IMR-90 (cell line): ENCODE data around the gene TRIM44. TPM values are rescaled to one million over a fixed set of nuclear protein-coding genes. Genes with fewer than 3 reads are reported as not detected.

Experiments used
- ATAC-seq: fragments of 200-7000 bp; cut with Tn5 transposase; 2 replicates; pipeline ENCODE4 v1.9.1; 2020; ENCODE audit warnings: low read depth, mild to moderate bottlenecking, moderate library complexity
- BruUV-seq: library from RNA; stranded (reverse); fragments of 400-500 nt; replicated peaks from 2 replicates; lab custom pipeline; 2021; lab: Mats Ljungman, UMichigan
- CTCF ChIA-PET: fragments of 300-600 bp; formaldehyde crosslinking; extraction: SDS; loops from one replicate; lab custom pipeline; 2021; ENCODE audit warnings: antibody characterized with exemption; lab: Yijun Ruan, JAX
- POLR2A ChIA-PET: fragments of 300-600 bp; sonication (Branson Sonifier 250); formaldehyde crosslinking; loops from one replicate; lab custom pipeline; 2022; ENCODE audit warnings: antibody characterized with exemption; ENCODE audit not compliant: unreplicated experiment; lab: Charles Lee
- DNase-seq: peaks from one replicate; pipeline ENCODE4 v3.0.0; 2013
- H2AFZ ChIP-seq: replicated peaks from 2 replicates; pipeline ENCODE3; 2013; ENCODE audit warnings: low read length, mild to moderate bottlenecking; ENCODE audit not compliant: poor library complexity
- H2AK5ac ChIP-seq: 2 replicates; pipeline ENCODE4 v1.6.1; 2013; ENCODE audit warnings: low read depth, low read length, inconsistent platforms
- H2AK9ac ChIP-seq: replicated peaks from 2 replicates; pipeline ENCODE3; 2013; ENCODE audit warnings: mild to moderate bottlenecking, low read depth, low read length, moderate library complexity; ENCODE audit not compliant: poor library complexity
- H2BK120ac ChIP-seq: 2 replicates; pipeline ENCODE4 v1.6.1; 2013; ENCODE audit warnings: low read depth, low read length, inconsistent platforms
- H2BK15ac ChIP-seq: 3 replicates; pipeline ENCODE4 v1.6.1; 2013; ENCODE audit warnings: low read depth, low read length, inconsistent platforms
- H2BK20ac ChIP-seq: 2 replicates; pipeline ENCODE4 v1.6.1; 2013; ENCODE audit warnings: low read depth, mild to moderate bottlenecking, inconsistent platforms, low read length, moderate library complexity
- H2BK5ac ChIP-seq: 2 replicates; pipeline ENCODE4 v1.6.1; 2013; ENCODE audit warnings: mild to moderate bottlenecking, low read depth, low read length, inconsistent platforms; ENCODE audit not compliant: poor library complexity, severe bottlenecking
- H3K14ac ChIP-seq: replicated peaks from 2 replicates; pipeline ENCODE4 v1.6.1; 2013; ENCODE audit warnings: low read depth, low read length, inconsistent platforms
- H3K18ac ChIP-seq: 2 replicates; pipeline ENCODE4 v1.6.1; 2013; ENCODE audit warnings: low read depth, low read length, control low read depth
- H3K23ac ChIP-seq: 2 replicates; pipeline ENCODE4 v1.6.1; 2013; ENCODE audit warnings: low read depth, low read length, inconsistent platforms
- H3K27ac ChIP-seq: 2 replicates; pipeline ENCODE4 v1.5.1; 2013; ENCODE audit warnings: mild to moderate bottlenecking, control low read depth, low read length; ENCODE audit not compliant: insufficient read depth
- H3K27me3 ChIP-seq: 2 replicates; pipeline ENCODE4 v1.6.1; 2013; ENCODE audit warnings: low read length; ENCODE audit not compliant: control insufficient read depth, insufficient read depth
- H3K36me3 ChIP-seq: 2 replicates; pipeline ENCODE4 v1.6.1; 2013; ENCODE audit warnings: low read length, mixed read lengths; ENCODE audit not compliant: control insufficient read depth, insufficient read depth
- H3K4ac ChIP-seq: 2 replicates; pipeline ENCODE4 v1.6.1; 2013; ENCODE audit warnings: low read depth, low read length, inconsistent platforms
- H3K4me1 ChIP-seq: 2 replicates; pipeline ENCODE4 v1.6.1; 2013; ENCODE audit warnings: low read length, mixed read lengths; ENCODE audit not compliant: control insufficient read depth, insufficient read depth
- H3K4me2 ChIP-seq: 2 replicates; pipeline ENCODE4 v1.6.1; 2013; ENCODE audit warnings: low read depth, mild to moderate bottlenecking, control low read depth, low read length, moderate library complexity
- H3K4me3 ChIP-seq: 2 replicates; pipeline ENCODE4 v1.5.1; 2013; ENCODE audit warnings: low read depth, mild to moderate bottlenecking, control low read depth, low read length, moderate library complexity; ENCODE audit not compliant: insufficient read depth
- H3K56ac ChIP-seq: 2 replicates; pipeline ENCODE4 v1.6.1; 2013; ENCODE audit warnings: low read length, inconsistent platforms; ENCODE audit not compliant: insufficient read depth; ENCODE audit errors: extremely low read depth
- H3K79me1 ChIP-seq, 2 experiments: 2 replicates each; pipeline ENCODE4 v1.6.1; 2013; ENCODE audit warnings: low read length in 2 of 2, inconsistent platforms in 1 of 2, low read depth in 1 of 2
- H3K9ac ChIP-seq: 2 replicates; pipeline ENCODE4 v1.6.1; 2013; ENCODE audit warnings: low read depth, low read length, control low read depth
- H3K9me1 ChIP-seq: 2 replicates; pipeline ENCODE4 v1.6.1; 2013; ENCODE audit warnings: low read length, inconsistent platforms; ENCODE audit not compliant: insufficient read depth
- H3K9me3 ChIP-seq: 2 replicates; pipeline ENCODE4 v1.6.1; 2013; ENCODE audit warnings: low read length; ENCODE audit not compliant: control insufficient read depth, insufficient read depth
- H4K20me1 ChIP-seq: 2 replicates; pipeline ENCODE4 v1.6.1; 2013; ENCODE audit warnings: low read length, inconsistent platforms; ENCODE audit not compliant: insufficient read depth
- H4K5ac ChIP-seq: 2 replicates; pipeline ENCODE4 v1.6.1; 2013; ENCODE audit warnings: mild to moderate bottlenecking, low read depth, low read length, control low read depth
- H4K8ac ChIP-seq, 2 experiments: 2 replicates each; pipeline ENCODE4 v1.6.1; 2013; ENCODE audit warnings: low read depth in 2 of 2, low read length in 2 of 2, control low read depth in 1 of 2, inconsistent platforms in 1 of 2
- H4K91ac ChIP-seq: 2 replicates; pipeline ENCODE4 v1.6.1; 2013; ENCODE audit warnings: low read depth, low read length, inconsistent platforms; ENCODE audit not compliant: insufficient read depth
- BHLHE40 ChIP-seq: fragments of 150-350 bp; IDR thresholded peaks from 2 replicates; pipeline ENCODE4 v1.6.1; 2016; ENCODE audit warnings: mild to moderate bottlenecking, low read depth, low read length
- CEBPB ChIP-seq: IDR thresholded peaks from 2 replicates; pipeline ENCODE4 v1.6.1; 2012; ENCODE audit warnings: low read depth, low read length, improper control_type of control experiment
- CHD1 ChIP-seq: IDR thresholded peaks from 2 replicates; pipeline ENCODE4 v1.6.1; 2012; ENCODE audit warnings: low read depth, low read length, improper control_type of control experiment
- FOS ChIP-seq: fragments of 150-350 bp; IDR thresholded peaks from 2 replicates; pipeline ENCODE4 v1.6.1; 2016; ENCODE audit warnings: low read depth, low read length
- MAFK ChIP-seq: IDR thresholded peaks from 2 replicates; pipeline ENCODE4 v1.6.1; 2012; ENCODE audit warnings: low read depth, low read length, improper control_type of control experiment
- MAZ ChIP-seq: IDR thresholded peaks from 2 replicates; pipeline ENCODE4 v1.6.1; 2012; ENCODE audit warnings: low read depth, mild to moderate bottlenecking, low read length, improper control_type of control experiment, moderate library complexity, borderline replicate concordance
- MXI1 ChIP-seq: IDR thresholded peaks from 2 replicates; pipeline ENCODE4 v1.6.1; 2012; ENCODE audit warnings: low read depth, mild to moderate bottlenecking, low read length, moderate library complexity, borderline replicate concordance
- NFE2L2 ChIP-seq: fragments of 150-350 bp; IDR thresholded peaks from 2 replicates; pipeline ENCODE4 v1.6.1; 2016; ENCODE audit warnings: low read depth, mild to moderate bottlenecking, low read length
- POLR2A ChIP-seq: IDR thresholded peaks from 2 replicates; pipeline ENCODE4 v1.6.1; 2012; ENCODE audit warnings: mild to moderate bottlenecking, low read depth, low read length
- RAD21 ChIP-seq: IDR thresholded peaks from 2 replicates; pipeline ENCODE4 v1.6.1; 2012; ENCODE audit warnings: low read length, improper control_type of control experiment
- RCOR1 ChIP-seq: IDR thresholded peaks from 2 replicates; pipeline ENCODE4 v1.6.1; 2012; ENCODE audit warnings: mild to moderate bottlenecking, low read length, improper control_type of control experiment; ENCODE audit not compliant: insufficient replicate concordance
- RFX5 ChIP-seq: IDR thresholded peaks from 2 replicates; pipeline ENCODE4 v1.8.0; 2012; ENCODE audit warnings: low read depth, mild to moderate bottlenecking, low read length, moderate library complexity
- SMC3 ChIP-seq: fragments of 150-350 bp; IDR thresholded peaks from 2 replicates; pipeline ENCODE4 v1.6.1; 2016; ENCODE audit warnings: low read depth, mild to moderate bottlenecking, antibody characterized with exemption, low read length, moderate library complexity
- USF2 ChIP-seq: fragments of 150-350 bp; IDR thresholded peaks from 2 replicates; pipeline ENCODE4 v1.6.1; 2017; ENCODE audit warnings: mild to moderate bottlenecking, antibody characterized with exemption, low read length, low read depth
- WGBS, 2 experiments: methylation state at CpG; one replicate each; pipeline versions ENCODE4 v1.1.5 to v1.1.7; 2013; ENCODE audit warnings: missing lambda C conversion rate in 2 of 2; ENCODE audit not compliant: insufficient read length in 1 of 2; ENCODE audit errors: extremely low coverage in 2 of 2; 5-methylcytosine and 5-hydroxymethylcytosine counted together
- dilution Hi-C: fragments of 300-500 bp; cut with HindIII; formaldehyde crosslinking; loops from one replicate; pipeline ENCODE4 v1.14.3; 2018; ENCODE audit warnings: low sequenced_read_pairs; ENCODE audit not compliant: unreplicated experiment
- in situ Hi-C: fragments of 300-500 bp; cut with MboI; formaldehyde crosslinking; loops from 3 replicates; pipeline ENCODE4 v1.14.3; 2019; ENCODE audit warnings: low sequenced_read_pairs, inconsistent platforms, mixed read lengths
- intact Hi-C: fragments of 100-400 bp; cut with micrococcal nuclease; formaldehyde crosslinking; loops from 2 replicates; pipeline ENCODE4 v1.10.0; 2022
- polyA plus RNA-seq, 3 experiments: library from polyadenylated mRNA; depleted of rRNA; stranded (reverse); fragments of >200 nt; gene quantifications; 2 replicates each; pipeline ENCODE4 v1.2.3, GENCODE V29; 2012; ENCODE audit warnings: low replicate concordance in 1 of 3
- total RNA-seq: library from RNA; depleted of rRNA; stranded (reverse); fragments of >200 nt; gene quantifications from 2 replicates; pipeline ENCODE4 v1.2.3, GENCODE V29; 2012
- TF ChIP-seq, protein P1 (sequence below): conservative IDR thresholded peaks from 2 replicates; pipeline ENCODE4 v1.5.1; 2012; ENCODE audit warnings: mild to moderate bottlenecking, low read depth, low read length, improper control_type of control experiment
- TF ChIP-seq, protein P2 (sequence below): fragments of 150-350 bp; IDR thresholded peaks from 2 replicates; pipeline ENCODE4 v1.6.1; 2016; ENCODE audit warnings: low read depth, mild to moderate bottlenecking, low read length, moderate library complexity, borderline replicate concordance

TRIM44 gene
- total and polyA plus RNA-seq, 2 of the 4 experiments (the other 2 are of a cell fraction), result 50.7 to 104 TPM

DNA sequence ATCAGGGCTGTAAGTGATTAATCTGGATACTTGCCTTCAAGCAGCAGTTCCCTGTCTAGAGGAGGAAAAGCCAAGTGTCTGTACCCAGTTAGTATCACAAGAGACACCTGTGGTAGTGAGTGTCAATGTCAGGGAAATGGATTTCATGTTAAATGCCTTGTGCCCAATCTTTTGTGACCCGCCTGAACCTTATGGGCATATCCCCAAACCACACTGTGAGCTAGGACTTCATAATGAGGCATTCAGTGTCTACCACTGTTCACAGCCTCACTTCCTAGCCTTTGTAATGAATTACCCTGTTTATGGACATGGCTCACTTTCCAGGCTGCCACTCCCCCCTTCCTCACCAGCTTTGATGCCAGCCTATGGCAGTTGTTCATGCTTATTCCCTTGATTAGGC, 125.1 kb downstream of the TRIM44 start:
- Histone ChIP-seq H3K4ac (0 out of 2 replicates have a peak overlapping the region, but pooled peaks have one; percentile 12), H4K8ac (peak overlapping the region in 1 of 2 experiments; percentile 34; a peak in 1 of 4 replicates), H2BK120ac (no peak overlapping the region), H2AFZ (no peak overlapping the region), H3K79me1 (peaks cover 32 to 74% of the 10 kb centered on the region in 2 experiments), H2BK20ac (peak overlapping the region; percentile 27; the same call in 1 of the 2 replicates), H3K23ac (no peak overlapping the region), H3K18ac (peak overlapping the region; percentile 12; the same call in 1 of the 2 replicates), H3K14ac (no peak overlapping the region; the same call in 1 of the 2 replicates), H2AK9ac (peak overlapping the region; percentile 48), H3K27me3 (no peaks in the 10 kb centered on the region), H2AK5ac (peak overlapping the region; percentile 54; the same call in 1 of the 2 replicates), H3K4me1 (peaks cover 19% of the 10 kb centered on the region), H3K9me3 (no peaks in the 10 kb centered on the region), H3K56ac (no peak overlapping the region), H3K36me3 (no peaks in the 10 kb centered on the region), H4K20me1 (peaks cover 48% of the 10 kb centered on the region), H3K4me2 (no peak overlapping the region), H2BK5ac (no peak overlapping the region), H3K9me1 (peaks cover 29% of the 10 kb centered on the region), H2BK15ac (no peak overlapping the region), H3K27ac (no peak overlapping the region), H3K4me3 (no peak overlapping the region), H3K9ac (no peak overlapping the region), H4K91ac (no peak overlapping the region), H4K5ac (no peak overlapping the region)
- no TSS peak for BruUV-seq
- in situ Hi-C loops (no loop called here), intact Hi-C loops (loop anchor here (5.0 kb wide), 1 partner anchor 165 kb away; no protein-coding TSS in a partner anchor), dilution Hi-C loops (no loop called here)
- DNase-seq (no peak), ATAC-seq (no peak)
- TF ChIP-seq RFX5, result no peak
- no peak for TF ChIP-seq CHD1
- TF ChIP-seq MXI1, result no peak
- no peak for TF ChIP-seq RCOR1
- TF ChIP-seq RAD21, result no peak
- TF ChIP-seq MAZ, result no peak
- TF ChIP-seq FOS, result no peak
- TF ChIP-seq, protein P1, sequence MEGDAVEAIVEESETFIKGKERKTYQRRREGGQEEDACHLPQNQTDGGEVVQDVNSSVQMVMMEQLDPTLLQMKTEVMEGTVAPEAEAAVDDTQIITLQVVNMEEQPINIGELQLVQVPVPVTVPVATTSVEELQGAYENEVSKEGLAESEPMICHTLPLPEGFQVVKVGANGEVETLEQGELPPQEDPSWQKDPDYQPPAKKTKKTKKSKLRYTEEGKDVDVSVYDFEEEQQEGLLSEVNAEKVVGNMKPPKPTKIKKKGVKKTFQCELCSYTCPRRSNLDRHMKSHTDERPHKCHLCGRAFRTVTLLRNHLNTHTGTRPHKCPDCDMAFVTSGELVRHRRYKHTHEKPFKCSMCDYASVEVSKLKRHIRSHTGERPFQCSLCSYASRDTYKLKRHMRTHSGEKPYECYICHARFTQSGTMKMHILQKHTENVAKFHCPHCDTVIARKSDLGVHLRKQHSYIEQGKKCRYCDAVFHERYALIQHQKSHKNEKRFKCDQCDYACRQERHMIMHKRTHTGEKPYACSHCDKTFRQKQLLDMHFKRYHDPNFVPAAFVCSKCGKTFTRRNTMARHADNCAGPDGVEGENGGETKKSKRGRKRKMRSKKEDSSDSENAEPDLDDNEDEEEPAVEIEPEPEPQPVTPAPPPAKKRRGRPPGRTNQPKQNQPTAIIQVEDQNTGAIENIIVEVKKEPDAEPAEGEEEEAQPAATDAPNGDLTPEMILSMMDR, result no peak
- TF ChIP-seq NFE2L2, result no peak
- no peak for TF ChIP-seq POLR2A
- TF ChIP-seq USF2, result no peak
- TF ChIP-seq CEBPB, result no peak
- TF ChIP-seq SMC3, result no peak
- no peak for TF ChIP-seq MAFK
- TF ChIP-seq, protein P2, sequence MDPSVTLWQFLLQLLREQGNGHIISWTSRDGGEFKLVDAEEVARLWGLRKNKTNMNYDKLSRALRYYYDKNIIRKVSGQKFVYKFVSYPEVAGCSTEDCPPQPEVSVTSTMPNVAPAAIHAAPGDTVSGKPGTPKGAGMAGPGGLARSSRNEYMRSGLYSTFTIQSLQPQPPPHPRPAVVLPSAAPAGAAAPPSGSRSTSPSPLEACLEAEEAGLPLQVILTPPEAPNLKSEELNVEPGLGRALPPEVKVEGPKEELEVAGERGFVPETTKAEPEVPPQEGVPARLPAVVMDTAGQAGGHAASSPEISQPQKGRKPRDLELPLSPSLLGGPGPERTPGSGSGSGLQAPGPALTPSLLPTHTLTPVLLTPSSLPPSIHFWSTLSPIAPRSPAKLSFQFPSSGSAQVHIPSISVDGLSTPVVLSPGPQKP, result no peak
- no peak for TF ChIP-seq BHLHE40
- no CpG with 5 or more reads among the region's 1 CpG for WGBS, 2 experiments
- ChIA-PET CTCF (no interaction called here), POLR2A (no interaction called here)
